HEK293T (cell line): Measurements from ENCODE around the gene CCPG1.

ENCODE experiments used
- CTCF ChIA-PET: fragments of 350-600 bp; formaldehyde crosslinking; extraction: SDS; loops from one replicate; lab custom pipeline; 2021; ENCODE audit warnings: antibody characterized with exemption, inconsistent platforms; lab: Yijun Ruan, JAX
- POLR2A ChIA-PET: fragments of 350-600 bp; formaldehyde crosslinking; extraction: SDS; loops from one replicate; lab custom pipeline; 2020; ENCODE audit warnings: antibody characterized with exemption, inconsistent platforms; lab: Yijun Ruan, JAX
- DNase-seq: peaks from one replicate; pipeline ENCODE4 v3.0.0; 2012; ENCODE audit warnings: mixed read lengths; ENCODE audit errors: extremely low spot score
- ARNT ChIP-seq: fragments of 450-650 bp; IDR thresholded peaks from 2 replicates; pipeline ENCODE4 v1.6.1; 2017; ENCODE audit warnings: mild to moderate bottlenecking
- BHLHE40 ChIP-seq: fragments of 450-650 bp; IDR thresholded peaks from 2 replicates; pipeline ENCODE4 v1.6.1; 2016; ENCODE audit warnings: mild to moderate bottlenecking, moderate library complexity, borderline replicate concordance
- CTBP1 ChIP-seq: fragments of 450-650 bp; IDR thresholded peaks from 2 replicates; pipeline ENCODE4 v1.6.1; 2016; ENCODE audit warnings: borderline replicate concordance
- ELF4 ChIP-seq: fragments of 450-650 bp; IDR thresholded peaks from 2 replicates; pipeline ENCODE4 v1.6.1; 2017; ENCODE audit warnings: antibody characterized with exemption
- FOXA1 ChIP-seq: fragments of 450-650 bp; IDR thresholded peaks from 2 replicates; pipeline ENCODE4 v1.6.1; 2016; ENCODE audit warnings: mild to moderate bottlenecking
- FOXK2 ChIP-seq: fragments of 450-650 bp; IDR thresholded peaks from 2 replicates; pipeline ENCODE4 v1.6.1; 2016; ENCODE audit warnings: mild to moderate bottlenecking
- FOXM1 ChIP-seq: fragments of 450-650 bp; IDR thresholded peaks from 2 replicates; pipeline ENCODE4 v1.6.1; 2017; ENCODE audit warnings: mild to moderate bottlenecking, borderline replicate concordance
- HDGF ChIP-seq: fragments of 450-650 bp; IDR thresholded peaks from 2 replicates; pipeline ENCODE4 v1.6.1; 2017; ENCODE audit warnings: antibody characterized with exemption, borderline replicate concordance
- L3MBTL2 ChIP-seq: fragments of 450-650 bp; conservative IDR thresholded peaks from 2 replicates; pipeline ENCODE4 v1.6.1; 2016; ENCODE audit warnings: mild to moderate bottlenecking
- LEF1 ChIP-seq: fragments of 450-650 bp; IDR thresholded peaks from 2 replicates; pipeline ENCODE4 v1.6.1; 2017; ENCODE audit warnings: mild to moderate bottlenecking, borderline replicate concordance
- NFRKB ChIP-seq: fragments of 450-650 bp; IDR thresholded peaks from 2 replicates; pipeline ENCODE4 v1.6.1; 2016; ENCODE audit warnings: mild to moderate bottlenecking, moderate library complexity
- PKNOX1 ChIP-seq: fragments of 450-650 bp; IDR thresholded peaks from 2 replicates; pipeline ENCODE4 v1.6.1; 2016
- SP1 ChIP-seq: fragments of 450-650 bp; IDR thresholded peaks from 2 replicates; pipeline ENCODE4 v1.6.1; 2017
- SUZ12 ChIP-seq: fragments of 450-650 bp; IDR thresholded peaks from 2 replicates; pipeline ENCODE4 v1.6.1; 2016; ENCODE audit warnings: mild to moderate bottlenecking
- TARDBP ChIP-seq: fragments of 450-650 bp; IDR thresholded peaks from 2 replicates; pipeline ENCODE4 v1.6.1; 2016
- ZNF384 ChIP-seq: fragments of 450-650 bp; IDR thresholded peaks from 2 replicates; pipeline ENCODE4 v1.6.1; 2016

Gene CCPG1

GRCh38 chr15:55366981-55367380, 41.2 kb downstream of the CCPG1 start:
- TF ChIP-seq PKNOX1 (no peak), FOXM1 (no peak), ELF4 (no peak), FOXK2 (no peak), NFRKB (no peak), TARDBP (no peak), ZNF384 (no peak), HDGF (no peak), LEF1 (no peak)
- ChIA-PET CTCF (no interaction called here), POLR2A (no interaction called here)
- DNase-seq = no peak

- CTCF ChIA-PET = interaction anchor here (0.6 kb wide), 1 partner anchor 77 kb away, joined by 3 read pairs; no protein-coding TSS in a partner anchor
- no peak for DNase-seq
- TF ChIP-seq ARNT = no peak
- no peak for TF ChIP-seq FOXK2
- no peak for TF ChIP-seq CTBP1
- no peak for TF ChIP-seq NFRKB
- no peak for TF ChIP-seq FOXA1
- TF ChIP-seq TARDBP = no peak
- no peak for TF ChIP-seq ZNF384
- no peak for TF ChIP-seq LEF1
- TF ChIP-seq FOXM1 = no peak
- TF ChIP-seq L3MBTL2 = no peak
- TF ChIP-seq HDGF = no peak
- POLR2A ChIA-PET = no interaction called here
Measured at GRCh38 chr15:55362641-55363040, 45.5 kb downstream of the CCPG1 start.

GRCh38 chr15:55361048-55361447, 47.1 kb downstream of the CCPG1 start:
- DNase-seq = no peak
- TF ChIP-seq FOXM1 = no peak
- TF ChIP-seq BHLHE40 = no peak
- TF ChIP-seq PKNOX1 = no peak
- TF ChIP-seq CTBP1 = no peak
- TF ChIP-seq ELF4 = no peak
- no peak for TF ChIP-seq HDGF
- TF ChIP-seq FOXA1 = no peak
- TF ChIP-seq FOXK2 = no peak
- no peak for TF ChIP-seq ARNT
- ChIA-PET POLR2A (interaction anchor here (0.6 kb wide), 1 partner anchor 1163 kb away, joined by 5 read pairs; no protein-coding TSS in a partner anchor), CTCF (no interaction called here)

GRCh38 chr15:55360256-55360655, 47.9 kb downstream of the CCPG1 start:
- no peak for DNase-seq
- CTCF ChIA-PET = no interaction called here
- TF ChIP-seq HDGF (no peak), FOXA1 (no peak), TARDBP (no peak), BHLHE40 (no peak)
- POLR2A ChIA-PET = interaction anchor here (0.6 kb wide), 1 partner anchor 1162 kb away, joined by 5 read pairs; no protein-coding TSS in a partner anchor

- POLR2A ChIA-PET = no interaction called here
Measured at GRCh38 chr15:55358471-55358870, 49.7 kb downstream of the CCPG1 start.

GRCh38 chr15:55357774-55358173, 50.4 kb downstream of the CCPG1 start:
- CTCF ChIA-PET = no interaction called here
- POLR2A ChIA-PET = no interaction called here
- DNase-seq = no peak
- TF ChIP-seq PKNOX1 (no peak), LEF1 (no peak), SP1 (no peak), TARDBP (no peak), ARNT (no peak), ELF4 (no peak), ZNF384 (no peak), BHLHE40 (no peak), FOXK2 (no peak), HDGF (no peak)

More at GRCh38 chr15:55358471-55358870, 49.7 kb downstream of the CCPG1 start:
- TF ChIP-seq ARNT = no peak
- no peak for TF ChIP-seq ZNF384
- CTCF ChIA-PET = no interaction called here
- no peak for DNase-seq

- no peak for DNase-seq
- TF ChIP-seq SUZ12 (no peak), FOXK2 (no peak), FOXA1 (no peak)
- ChIA-PET POLR2A (no interaction called here), CTCF (no interaction called here)
Measured at GRCh38 chr15:55356985-55357585, 51.1 kb downstream of the CCPG1 start.
